GM12878 (cell line): ENCODE measurements around the gene SPG7. TPM values are rescaled to one million over a fixed set of nuclear protein-coding genes. Genes with fewer than 3 reads are reported as not detected.
A peak's percentile ranks its signal among the peaks of the same experiment; 100 is the strongest.

ENCODE experiments used
- BACH1 ChIP-seq: fragments of 450-650 bp; IDR thresholded peaks from 2 replicates; pipeline ENCODE4 v1.6.1; 2017; ENCODE audit warnings: mild to moderate bottlenecking, borderline replicate concordance
- BCL3 ChIP-seq: IDR thresholded peaks from 2 replicates; pipeline ENCODE4 v1.6.1; 2011; ENCODE audit warnings: borderline replicate concordance, low read depth, mild to moderate bottlenecking, moderate library complexity, low read length; ENCODE audit not compliant: insufficient read depth, poor library complexity, severe bottlenecking
- BHLHE40 ChIP-seq, 2 experiments: fragments of 450-650 bp in 1 of 2; IDR thresholded peaks; 2 replicates each; pipeline ENCODE4 v1.6.1; 2011 to 2017; ENCODE audit warnings: low read depth in 2 of 2, borderline replicate concordance in 1 of 2, improper control_type of control experiment in 1 of 2, low read length in 1 of 2, mild to moderate bottlenecking in 1 of 2
- CBFB ChIP-seq: IDR thresholded peaks from 2 replicates; pipeline ENCODE4 v1.6.1; 2016; ENCODE audit warnings: antibody characterized with exemption, low read depth
- E4F1 ChIP-seq: fragments of 450-650 bp; IDR thresholded peaks from 2 replicates; pipeline ENCODE4 v1.6.1; 2018; ENCODE audit warnings: borderline replicate concordance, mild to moderate bottlenecking; ENCODE audit not compliant: partially characterized antibody
- EGR1 ChIP-seq, 2 experiments: IDR thresholded peaks; 1 replicate in 1 of 2; 2 replicates in 1 of 2; pipeline ENCODE4 v1.6.1; 2011 to 2012; ENCODE audit warnings: low read depth in 2 of 2, low read length in 2 of 2, borderline replicate concordance in 1 of 2, mild to moderate bottlenecking in 1 of 2, moderate library complexity in 1 of 2
- ESRRA ChIP-seq: IDR thresholded peaks from 2 replicates; pipeline ENCODE4 v1.6.1; 2012; ENCODE audit warnings: mild to moderate bottlenecking, low read length, improper control_type of control experiment
- ETV6 ChIP-seq, 2 experiments: fragments of 450-650 bp in 1 of 2; IDR thresholded peaks in 1 of 2; conservative IDR thresholded peaks in 1 of 2; 2 replicates each; pipeline ENCODE4 v1.6.1; 2014; ENCODE audit warnings: antibody characterized with exemption in 1 of 2, borderline replicate concordance in 1 of 2, low read depth in 1 of 2, mild to moderate bottlenecking in 1 of 2, moderate library complexity in 1 of 2
- EZH2 ChIP-seq: IDR thresholded peaks from 2 replicates; pipeline ENCODE4 v1.6.1; 2012; ENCODE audit warnings: low read depth, mild to moderate bottlenecking, control low read depth, inconsistent platforms, low read length, borderline replicate concordance; ENCODE audit not compliant: control insufficient read depth
- KAT2A ChIP-seq: conservative IDR thresholded peaks from 2 replicates; pipeline ENCODE4 v1.6.1; 2011; ENCODE audit warnings: low read depth, low read length; ENCODE audit not compliant: control insufficient read depth
- LARP7 ChIP-seq: fragments of 450-650 bp; IDR thresholded peaks from 2 replicates; pipeline ENCODE4 v1.6.1; 2017; ENCODE audit warnings: mild to moderate bottlenecking
- MAX ChIP-seq: IDR thresholded peaks from 2 replicates; pipeline ENCODE4 v1.6.1; 2012; ENCODE audit warnings: low read depth, low read length, improper control_type of control experiment
- MTA2 ChIP-seq: fragments of 450-650 bp; IDR thresholded peaks from 2 replicates; pipeline ENCODE4 v1.6.1; 2016; ENCODE audit warnings: low read depth, mild to moderate bottlenecking, moderate library complexity
- MTA3 ChIP-seq: IDR thresholded peaks from 2 replicates; pipeline ENCODE4 v1.6.1; 2012; ENCODE audit warnings: low read length, inconsistent platforms, borderline replicate concordance
- NBN ChIP-seq: fragments of 450-650 bp; IDR thresholded peaks from 2 replicates; pipeline ENCODE4 v1.6.1; 2016
- NFIC ChIP-seq: IDR thresholded peaks from 2 replicates; pipeline ENCODE4 v1.6.1; 2012; ENCODE audit warnings: low read depth, mild to moderate bottlenecking, inconsistent platforms, low read length, moderate library complexity
- POLR2A ChIP-seq: IDR thresholded peaks from 2 replicates; pipeline ENCODE4 v1.6.1; 2011; ENCODE audit warnings: low read depth, mild to moderate bottlenecking, low read length
- POLR2AphosphoS5 ChIP-seq: IDR thresholded peaks from 2 replicates; pipeline ENCODE4 v1.6.1; 2011; ENCODE audit warnings: mild to moderate bottlenecking, low read length, inconsistent platforms
- RAD21 ChIP-seq: IDR thresholded peaks from 2 replicates; pipeline ENCODE4 v1.6.1; 2011; ENCODE audit warnings: mild to moderate bottlenecking, low read depth, low read length, moderate library complexity; ENCODE audit not compliant: insufficient read depth
- RBBP5 ChIP-seq: fragments of 200-600 bp; sonication (generic); conservative IDR thresholded peaks from 2 replicates; pipeline ENCODE4 v1.6.1; 2016
- RELA ChIP-seq: fragments of 450-650 bp; IDR thresholded peaks from 2 replicates; pipeline ENCODE4 v1.8.0; 2014; ENCODE audit warnings: borderline replicate concordance; ENCODE audit not compliant: partially characterized antibody
- SMARCA5 ChIP-seq: fragments of 450-650 bp; IDR thresholded peaks from 2 replicates; pipeline ENCODE4 v1.6.1; 2017; ENCODE audit warnings: mild to moderate bottlenecking
- SPI1 ChIP-seq: IDR thresholded peaks from 2 replicates; pipeline ENCODE4 v1.6.1; 2011; ENCODE audit warnings: low read depth, mild to moderate bottlenecking, low read length, moderate library complexity, borderline replicate concordance; ENCODE audit not compliant: insufficient read depth
- STAT1 ChIP-seq: fragments of 450-650 bp; conservative IDR thresholded peaks from 2 replicates; pipeline ENCODE4 v1.6.1; 2014; ENCODE audit warnings: antibody characterized with exemption, mild to moderate bottlenecking
- ZNF24 ChIP-seq: fragments of 450-650 bp; IDR thresholded peaks from 2 replicates; pipeline ENCODE4 v1.6.1; 2017; ENCODE audit warnings: antibody characterized with exemption, mild to moderate bottlenecking
- polyA plus RNA-seq, 11 experiments: library from polyadenylated mRNA; depleted of rRNA in 4 of 11; unstranded in 6 of 11; stranded (reverse) in 5 of 11; fragments of >200 nt; fragmentation: Nextera tagmentation in 4 of 11; fragmentation: Illumina TruSeq in 1 of 11; extraction: Ambion mirVana in 4 of 11; extraction: Trizol in 1 of 11; gene quantifications; 1 replicate in 1 of 11; 2 replicates in 10 of 11; pipeline versions ENCODE4 v1.2.1 to v1.2.3, GENCODE V29; 2011 to 2016; ENCODE audit warnings: inconsistent platforms in 2 of 11, missing spikeins in 2 of 11, low read depth in 1 of 11
- total RNA-seq, 4 experiments: library from RNA; depleted of rRNA in 3 of 4; stranded (reverse); fragments of >200 nt in 3 of 4; fragmentation: Illumina TruSeq in 1 of 4; extraction: Trizol in 1 of 4; gene quantifications; 2 replicates each; pipeline versions ENCODE4 v1.2.1 to v1.2.3, GENCODE V29; 2013 to 2021
- TF ChIP-seq, protein P1 (sequence below): IDR thresholded peaks from 2 replicates; pipeline ENCODE4 v1.6.1; 2012; ENCODE audit warnings: low read depth, low read length, improper control_type of control experiment

The SPG7 gene
- total and polyA plus RNA-seq, 10 of the 15 experiments (the other 5 are each of a cell fraction or from before 2014, with no cell fraction given), result 5.9 to 75.9 (median 52.5) TPM

DNA sequence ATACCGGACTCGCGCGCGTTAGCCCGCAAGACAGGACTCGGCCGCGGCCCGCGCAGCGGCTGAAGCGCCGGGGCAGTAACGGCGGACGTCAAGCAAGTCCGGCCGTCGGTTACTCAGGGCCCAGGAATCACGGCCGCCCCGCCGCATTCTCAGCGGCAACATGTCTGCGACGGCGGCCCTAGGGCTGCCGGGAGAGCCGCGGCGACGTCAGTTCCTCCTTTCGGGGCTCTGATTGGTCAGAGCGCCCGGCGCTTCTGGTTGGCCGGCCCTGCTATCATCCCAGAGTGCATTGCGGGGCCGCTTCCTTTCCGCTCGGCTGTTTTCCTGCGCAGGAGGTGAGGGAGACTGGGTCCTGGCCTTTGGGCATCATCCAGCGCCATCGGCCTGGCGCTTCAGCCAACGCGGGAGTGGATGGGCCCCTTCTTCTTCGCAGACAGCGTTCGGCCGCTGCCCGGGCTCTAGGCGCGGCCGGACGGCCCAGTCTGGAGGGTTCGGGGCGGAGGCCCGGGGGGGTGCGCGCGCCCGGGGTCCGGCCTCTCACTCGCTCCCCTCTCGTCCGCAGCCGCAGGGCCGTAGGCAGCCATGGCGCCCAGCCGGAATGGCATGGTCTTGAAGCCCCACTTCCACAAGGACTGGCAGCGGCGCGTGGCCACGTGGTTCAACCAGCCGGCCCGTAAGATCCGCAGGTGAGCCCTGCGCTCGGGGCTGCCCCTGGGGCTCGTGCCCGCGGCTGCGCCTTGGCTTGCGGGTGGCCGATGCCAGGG lies 52.4 kb downstream of the SPG7 start, which contains the start of gene RPL13 (continued):
- TF ChIP-seq MAX (peak; percentile 60), NFIC (no peak), EGR1 (IDR thresholded peaks at IDR 0.05; ENCODE audit: borderline replicate concordance in 1 of 2, low read depth in 2 of 2, low read length in 2 of 2) (0 out of 3 replicates have a peak, but pooled peaks of 1 of the 2 experiments have one; percentile 17), BCL3 (peak; percentile 21), STAT1 (no peak), ETV6 (conservative IDR thresholded peaks at IDR 0.05 in 1 of 2, IDR thresholded peaks at IDR 0.05 in 1 of 2; ENCODE audit: borderline replicate concordance in 1 of 2, low read depth in 1 of 2) (no peak), E4F1 (peak; percentile 44), LARP7 (no peak; the same call in none of the 2 replicates), SMARCA5 (peak; percentile 88; the same call in 1 of the 2 replicates), SPI1 (peak; percentile 55; the same call in 1 of the 2 replicates), RBBP5 (peak; percentile 95), RELA (peak; percentile 11), BHLHE40 (IDR thresholded peaks at IDR 0.05; ENCODE audit: borderline replicate concordance in 1 of 2, low read depth in 2 of 2, low read length in 1 of 2) (peak in 1 of 2 experiments; percentile 55; a peak in 1 of 4 replicates), CBFB (peak; percentile 95; the same call in 1 of the 2 replicates), BACH1 (peak; percentile 78; the same call in 1 of the 2 replicates), NBN (peak; percentile 49; the same call in 1 of the 2 replicates), EZH2 (no peak), RAD21 (no peak), POLR2AphosphoS5 (peak; percentile 100), MTA3 (no peak), ZNF24 (0 out of 2 replicates have a peak, but pooled peaks have one; percentile 30), POLR2A (peak; percentile 99), ESRRA (no peak), MTA2 (no peak), KAT2A (peak; percentile 74)
- TF ChIP-seq, protein P1, sequence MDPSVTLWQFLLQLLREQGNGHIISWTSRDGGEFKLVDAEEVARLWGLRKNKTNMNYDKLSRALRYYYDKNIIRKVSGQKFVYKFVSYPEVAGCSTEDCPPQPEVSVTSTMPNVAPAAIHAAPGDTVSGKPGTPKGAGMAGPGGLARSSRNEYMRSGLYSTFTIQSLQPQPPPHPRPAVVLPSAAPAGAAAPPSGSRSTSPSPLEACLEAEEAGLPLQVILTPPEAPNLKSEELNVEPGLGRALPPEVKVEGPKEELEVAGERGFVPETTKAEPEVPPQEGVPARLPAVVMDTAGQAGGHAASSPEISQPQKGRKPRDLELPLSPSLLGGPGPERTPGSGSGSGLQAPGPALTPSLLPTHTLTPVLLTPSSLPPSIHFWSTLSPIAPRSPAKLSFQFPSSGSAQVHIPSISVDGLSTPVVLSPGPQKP, result no peak
